SU-DHL-6 (cell line): ENCODE data around the gene SIRT4.

Experiments
- H2AFZ ChIP-seq: fragments of 200-600 bp; sonication (generic); 2 replicates; pipeline ENCODE4 v1.6.1; 2014; ENCODE audit warnings: low read depth, mild to moderate bottlenecking, moderate library complexity, mixed read lengths, antibody characterized with exemption, low read length; ENCODE audit not compliant: severe bottlenecking
- H3F3A ChIP-seq: fragments of 200-600 bp; shearing (Covaris generic); 2 replicates; pipeline ENCODE4 v1.6.0; 2016; ENCODE audit warnings: antibody characterized with exemption, mild to moderate bottlenecking; ENCODE audit not compliant: insufficient read depth
- H3K27ac ChIP-seq: fragments of 200-600 bp; sonication (generic); 2 replicates; pipeline ENCODE4 v1.5.1; 2016; ENCODE audit warnings: low read depth, mild to moderate bottlenecking, low read length, moderate library complexity, mixed read lengths
- H3K27me3 ChIP-seq: fragments of 200-600 bp; sonication (generic), shearing (Covaris generic); 2 replicates; pipeline ENCODE4 v1.6.0; 2014; ENCODE audit warnings: mild to moderate bottlenecking, low read length
- H3K36me3 ChIP-seq: fragments of 200-600 bp; sonication (generic); 2 replicates; pipeline ENCODE4 v1.6.1; 2014; ENCODE audit warnings: mild to moderate bottlenecking, low read length, mixed read lengths
- H3K4me2 ChIP-seq: fragments of 300-600, 200-600 bp; shearing (Covaris generic), sonication (generic); 2 replicates; pipeline ENCODE4 v1.6.0; 2014; ENCODE audit warnings: low read length, low read depth, mild to moderate bottlenecking; ENCODE audit not compliant: poor library complexity, severe bottlenecking
- H3K4me3 ChIP-seq: fragments of 200-600 bp; sonication (generic); 2 replicates; pipeline ENCODE4 v1.5.1; 2014; ENCODE audit warnings: antibody characterized with exemption, low read length, mild to moderate bottlenecking, mixed read lengths; ENCODE audit not compliant: insufficient read depth, poor library complexity, severe bottlenecking
- H3K79me2 ChIP-seq: fragments of 200-600 bp; sonication (generic); 2 replicates; pipeline ENCODE4 v1.6.1; 2014; ENCODE audit warnings: mild to moderate bottlenecking, low read length, moderate library complexity; ENCODE audit not compliant: insufficient read depth
- H3K9ac ChIP-seq: fragments of 200-600 bp; sonication (generic); 2 replicates; pipeline ENCODE4 v1.7.0; 2014; ENCODE audit warnings: mild to moderate bottlenecking, low read length
- H3K9me2 ChIP-seq: fragments of 200-600 bp; sonication (generic); replicated peaks from 2 replicates; pipeline ENCODE4 v1.6.1; 2014; ENCODE audit warnings: low read length; ENCODE audit not compliant: insufficient read depth
- H3K9me3 ChIP-seq: fragments of 200-600 bp; sonication (generic); 2 replicates; pipeline ENCODE4 v1.6.1; 2014; ENCODE audit warnings: low read length, mixed read lengths; ENCODE audit not compliant: insufficient read depth
- H4K20me1 ChIP-seq: fragments of 200-600 bp; sonication (generic); 2 replicates; pipeline ENCODE4 v1.6.1; 2014; ENCODE audit warnings: low read depth, mild to moderate bottlenecking, antibody characterized with exemption, low read length, moderate library complexity, mixed read lengths
- EZH2phosphoT487 ChIP-seq: fragments of 200-600 bp; sonication (generic), shearing (Covaris generic); conservative IDR thresholded peaks from 2 replicates; pipeline ENCODE4 v1.6.1; 2018; ENCODE audit warnings: mild to moderate bottlenecking, antibody characterized with exemption, low read length, moderate library complexity, mixed read lengths
- TF ChIP-seq, protein P1 (sequence below): fragments of 200-600 bp; sonication (generic); IDR thresholded peaks from one replicate; pipeline ENCODE4 v1.5.1; 2017; ENCODE audit warnings: antibody characterized with exemption, mild to moderate bottlenecking, low read length, moderate library complexity; ENCODE audit not compliant: insufficient read depth, poor library complexity, severe bottlenecking

SIRT4 gene

DNA sequence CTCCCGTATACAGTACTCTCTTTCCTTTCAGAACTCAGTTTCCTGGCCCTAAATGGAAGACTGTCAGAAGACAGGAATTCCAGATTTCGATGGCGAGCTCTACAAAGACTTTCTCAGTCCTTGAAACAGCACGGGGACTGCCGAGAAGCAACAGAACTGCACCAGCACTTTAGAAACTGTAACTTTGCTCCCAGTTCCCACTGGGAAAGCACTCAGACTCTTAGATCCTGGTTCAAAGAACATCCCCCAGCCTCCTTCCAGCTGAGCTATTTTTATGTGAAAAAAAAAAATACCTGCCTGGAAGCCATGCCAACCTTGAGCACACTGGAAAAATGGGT, 38.4 kb upstream of the SIRT4 start:
- H3K9me2 ChIP-seq = no peaks in the 10 kb centered on the region
- TF ChIP-seq, protein P1, sequence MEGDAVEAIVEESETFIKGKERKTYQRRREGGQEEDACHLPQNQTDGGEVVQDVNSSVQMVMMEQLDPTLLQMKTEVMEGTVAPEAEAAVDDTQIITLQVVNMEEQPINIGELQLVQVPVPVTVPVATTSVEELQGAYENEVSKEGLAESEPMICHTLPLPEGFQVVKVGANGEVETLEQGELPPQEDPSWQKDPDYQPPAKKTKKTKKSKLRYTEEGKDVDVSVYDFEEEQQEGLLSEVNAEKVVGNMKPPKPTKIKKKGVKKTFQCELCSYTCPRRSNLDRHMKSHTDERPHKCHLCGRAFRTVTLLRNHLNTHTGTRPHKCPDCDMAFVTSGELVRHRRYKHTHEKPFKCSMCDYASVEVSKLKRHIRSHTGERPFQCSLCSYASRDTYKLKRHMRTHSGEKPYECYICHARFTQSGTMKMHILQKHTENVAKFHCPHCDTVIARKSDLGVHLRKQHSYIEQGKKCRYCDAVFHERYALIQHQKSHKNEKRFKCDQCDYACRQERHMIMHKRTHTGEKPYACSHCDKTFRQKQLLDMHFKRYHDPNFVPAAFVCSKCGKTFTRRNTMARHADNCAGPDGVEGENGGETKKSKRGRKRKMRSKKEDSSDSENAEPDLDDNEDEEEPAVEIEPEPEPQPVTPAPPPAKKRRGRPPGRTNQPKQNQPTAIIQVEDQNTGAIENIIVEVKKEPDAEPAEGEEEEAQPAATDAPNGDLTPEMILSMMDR = no peak
- no peak for TF ChIP-seq EZH2phosphoT487
- no peak overlapping the region for H3K4me3 ChIP-seq
- no peaks in the 10 kb centered on the region for H3K79me2 ChIP-seq
- no peak overlapping the region for H3K9ac ChIP-seq
- no peak overlapping the region for H2AFZ ChIP-seq
- H3K27me3 ChIP-seq = no peaks in the 10 kb centered on the region
- no peaks in the 10 kb centered on the region for H3F3A ChIP-seq
- no peaks in the 10 kb centered on the region for H4K20me1 ChIP-seq
- H3K36me3 ChIP-seq = no peaks in the 10 kb centered on the region
- H3K4me2 ChIP-seq = no peak overlapping the region
- no peaks in the 10 kb centered on the region for H3K9me3 ChIP-seq
- no peak overlapping the region for H3K27ac ChIP-seq

DNA sequence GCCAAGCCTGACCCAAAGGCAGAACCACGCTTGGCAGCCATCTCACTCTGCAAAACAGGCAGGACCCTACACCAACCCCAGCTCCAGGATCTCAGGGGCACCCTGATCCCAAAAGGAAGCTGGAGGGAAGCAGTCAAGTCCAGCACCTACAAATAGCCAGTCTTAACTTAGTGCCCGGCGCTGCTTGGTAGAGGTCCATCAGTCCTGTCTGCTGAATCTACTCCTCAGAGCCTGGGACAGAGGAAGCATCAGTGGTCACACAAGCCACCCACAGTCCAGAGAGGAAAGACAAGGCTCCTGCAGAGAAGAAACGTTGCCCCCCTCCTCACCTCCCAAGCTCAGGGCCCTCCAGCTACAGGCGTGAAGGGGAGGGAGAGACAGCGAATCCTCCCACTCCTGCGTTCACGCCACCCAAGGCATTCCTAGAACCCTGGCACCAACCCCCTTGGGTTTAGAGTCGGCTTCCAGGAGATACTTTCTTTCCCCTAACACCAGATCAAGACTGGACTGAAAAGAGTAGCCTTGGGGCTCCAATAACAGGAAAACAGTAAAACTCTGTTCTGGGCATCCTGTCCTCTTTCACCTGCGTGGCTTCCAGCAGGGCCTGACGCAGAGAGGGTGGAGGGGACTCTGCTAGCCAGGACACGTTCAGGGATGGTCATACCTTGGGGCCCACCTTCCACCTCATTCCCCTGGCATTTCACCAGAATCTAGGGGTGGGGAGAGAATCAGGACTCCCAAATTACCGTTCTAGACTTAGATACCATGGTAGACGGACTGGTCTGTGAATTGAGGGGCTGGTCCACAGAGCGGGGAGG, 37.8 kb upstream of the SIRT4 start:
- H2AFZ ChIP-seq = no peak overlapping the region
- H3K9ac ChIP-seq = peak overlapping the region; percentile 75; the same call in 1 of the 2 replicates
- H3K27ac ChIP-seq = no peak overlapping the region
- H3K4me2 ChIP-seq = peak overlapping the region; percentile 70
- H3K36me3 ChIP-seq = no peaks in the 10 kb centered on the region
- no peaks in the 10 kb centered on the region for H3K79me2 ChIP-seq
- TF ChIP-seq EZH2phosphoT487 = no peak
- TF ChIP-seq, protein P1 = no peak
- H3K9me2 ChIP-seq = no peaks in the 10 kb centered on the region
- H3F3A ChIP-seq = no peaks in the 10 kb centered on the region
- no peaks in the 10 kb centered on the region for H3K9me3 ChIP-seq
- no peaks in the 10 kb centered on the region for H4K20me1 ChIP-seq
- no peak overlapping the region for H3K4me3 ChIP-seq
- H3K27me3 ChIP-seq = no peaks in the 10 kb centered on the region

DNA sequence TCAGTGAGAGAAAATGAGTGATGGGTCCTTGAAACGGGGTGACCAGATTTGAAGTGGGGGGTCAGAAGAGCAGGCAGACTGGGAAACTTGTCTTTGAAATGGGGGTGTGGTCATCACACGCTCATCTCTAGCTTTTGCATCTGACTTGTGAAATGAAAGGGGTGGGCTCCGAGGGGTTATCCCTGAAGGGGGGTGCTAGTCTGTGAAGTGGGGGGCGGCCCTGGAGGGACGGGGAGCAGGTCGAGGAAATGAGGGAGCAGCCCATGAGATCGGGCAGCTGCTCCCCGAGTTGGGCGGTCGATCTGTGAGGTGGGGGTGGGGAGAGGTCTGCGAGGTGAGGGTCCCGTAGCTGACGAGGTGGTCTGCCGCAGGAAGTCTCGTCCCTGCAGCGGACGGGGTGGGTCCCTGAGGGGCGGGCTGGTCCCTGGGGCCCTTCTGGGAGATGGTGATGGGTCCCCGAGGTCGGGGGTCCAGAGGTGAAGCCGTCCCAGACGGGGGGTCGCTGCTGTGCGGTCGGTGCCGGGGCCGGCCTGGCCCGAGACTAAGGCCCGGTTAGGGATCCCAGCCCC, 37.1 kb upstream of the SIRT4 start:
- Histone ChIP-seq H3K27ac (no peak overlapping the region), H3K4me2 (peak overlapping the region; percentile 70), H3K4me3 (peak overlapping the region; percentile 68), H3K27me3 (no peaks in the 10 kb centered on the region), H3K79me2 (no peaks in the 10 kb centered on the region), H3F3A (no peaks in the 10 kb centered on the region), H2AFZ (peak overlapping the region; percentile 84), H3K9me2 (no peaks in the 10 kb centered on the region), H3K9ac (peak overlapping the region; percentile 75), H3K9me3 (no peaks in the 10 kb centered on the region), H4K20me1 (no peaks in the 10 kb centered on the region), H3K36me3 (no peaks in the 10 kb centered on the region)
- TF ChIP-seq EZH2phosphoT487 = no peak
- TF ChIP-seq, protein P1 = no peak
